NOMO-1 treated with DMSO at 0.1 percent for 48 hours (cell line): Measurements from ENCODE around the gene BUD23.
"Not testable (repeated sequence)": the region's sequence is repeated elsewhere in the genome, so short reads cannot be mapped to it uniquely, and the experiment has no call there.

Source experiments
- DNase-seq: peaks from one replicate; lab custom pipeline; 2025; ENCODE audit not compliant: unreplicated experiment; lab: John Stamatoyannopoulos, UW

The BUD23 gene

DNA sequence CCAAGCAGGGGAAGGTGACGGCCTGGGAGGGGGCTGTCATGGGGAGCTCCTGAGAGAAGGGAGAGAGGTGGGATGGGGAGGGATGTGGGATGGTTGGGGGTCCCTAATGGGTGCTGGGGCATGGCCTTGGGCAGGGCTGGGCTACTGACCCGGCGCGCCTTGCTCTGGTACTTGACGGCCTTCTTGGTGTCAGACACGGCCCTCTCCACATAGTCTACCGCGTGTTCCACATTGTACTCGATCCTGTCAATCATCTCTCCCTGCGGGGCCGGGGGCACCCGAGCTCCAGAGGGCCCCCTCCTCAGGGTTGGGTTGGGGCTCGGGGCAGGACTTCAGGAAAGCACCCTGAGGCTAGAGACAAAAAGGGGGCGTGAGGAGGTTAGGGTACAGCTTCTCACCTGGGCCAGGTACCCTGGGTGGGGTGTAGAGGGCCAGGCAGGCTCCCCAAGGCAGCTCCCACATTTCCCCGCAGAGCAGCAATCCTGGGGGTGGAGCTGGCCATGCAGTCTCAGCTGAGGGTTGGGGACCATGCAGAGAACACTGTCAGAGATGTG lies 17.3 kb downstream of the BUD23 start:
- DNase-seq = no peak

GRCh38 chr7:73701357-73701995 lies 18.1 kb downstream of the BUD23 start:
- peak; percentile 50 for DNase-seq

DNA sequence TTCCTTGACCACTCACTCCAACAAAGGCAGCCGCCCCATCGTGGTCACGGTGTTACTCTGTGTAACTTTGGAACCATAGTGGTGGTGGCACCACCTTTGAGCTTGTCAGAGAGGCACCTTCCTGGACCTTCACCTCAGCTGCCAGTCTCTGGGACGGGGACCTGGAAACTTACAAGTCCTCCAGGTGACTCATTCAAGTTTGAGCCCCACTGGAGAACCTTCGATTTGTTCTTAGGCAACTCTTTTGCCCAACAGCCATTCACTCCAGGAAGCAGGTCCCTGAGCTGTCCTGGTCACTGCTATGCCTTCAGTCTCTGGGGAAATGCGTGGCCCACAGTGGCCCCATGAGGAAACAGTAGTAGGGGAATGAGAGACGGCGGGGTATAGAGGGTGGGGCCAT lies 18.8 kb downstream of the BUD23 start:
- DNase-seq = no peak

GRCh38 chr7:73702665-73703064 lies 19.3 kb downstream of the BUD23 start:
- DNase-seq = no peak

DNA sequence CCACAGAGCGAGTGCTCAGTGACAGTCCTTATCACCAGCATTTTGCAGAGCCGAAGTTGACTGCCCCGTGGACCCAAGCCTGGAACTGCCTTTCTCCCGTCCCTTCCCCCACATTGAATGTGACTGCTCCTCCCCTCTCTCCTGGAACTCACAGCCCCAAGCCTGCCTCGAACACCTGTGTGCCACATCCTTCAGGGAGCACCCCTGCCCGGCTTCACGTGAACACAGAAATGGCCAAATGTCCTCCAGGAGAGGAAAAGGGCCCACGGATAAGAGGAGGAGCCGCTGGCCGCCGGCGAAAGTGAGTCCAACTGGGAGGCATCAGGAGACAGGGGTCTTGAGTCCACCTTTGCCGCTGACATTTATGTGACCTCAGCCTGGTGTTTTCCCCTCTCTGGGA lies 19.8 kb downstream of the BUD23 start:
- no peak for DNase-seq

GRCh38 chr7:73703757-73704639 lies 20.6 kb downstream of the BUD23 start:
- no peak for DNase-seq

DNA sequence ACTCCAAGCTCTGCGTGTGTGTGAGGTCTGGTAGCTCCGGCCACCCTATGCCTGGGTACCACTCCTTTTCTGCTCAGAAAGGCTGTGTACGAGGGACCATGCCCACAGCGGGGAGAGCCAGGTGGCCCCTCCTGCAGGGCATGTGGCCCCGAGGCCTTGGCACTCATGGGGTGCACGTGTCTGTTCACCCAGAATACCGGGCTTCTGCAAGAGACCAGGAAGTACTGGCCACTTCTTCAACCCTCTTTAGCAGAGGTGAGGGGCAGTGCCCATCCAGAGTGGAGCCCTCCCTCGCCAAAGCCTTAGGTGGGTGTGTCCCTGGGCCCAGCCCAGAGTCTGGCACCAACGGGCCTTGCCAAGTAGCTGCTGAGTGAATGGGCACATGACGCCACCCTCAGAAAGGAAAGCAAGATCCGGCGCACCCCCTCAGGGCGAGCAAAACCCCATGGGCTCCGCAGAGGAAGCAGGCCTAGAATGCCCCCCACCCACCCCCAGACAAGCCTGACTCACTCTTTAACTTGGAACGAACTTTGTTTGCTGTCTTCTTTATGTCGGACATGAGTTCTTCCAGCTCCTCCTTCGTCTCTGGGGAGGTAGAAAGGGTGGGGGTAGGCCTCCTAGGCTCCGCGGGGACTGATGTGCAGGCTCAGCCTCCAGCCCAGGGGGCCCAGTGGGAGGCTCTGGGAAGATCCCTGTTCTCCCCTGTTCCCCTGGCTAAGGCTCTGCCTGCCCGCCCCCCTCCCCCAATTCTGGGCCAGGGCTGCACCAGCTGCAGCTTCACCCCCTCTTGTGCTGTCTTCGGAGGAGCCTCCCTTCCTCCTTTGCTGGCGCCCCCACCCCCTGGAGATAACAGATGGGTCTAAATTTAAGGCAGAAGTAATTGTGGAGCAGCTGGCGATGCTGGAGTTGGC lies 21.5 kb downstream of the BUD23 start:
- no peak for DNase-seq

- no peak for DNase-seq
Measured at GRCh38 chr7:73705551-73705920, 22.1 kb downstream of the BUD23 start.

- no peak for DNase-seq
Measured at GRCh38 chr7:73706126-73707044, 23.0 kb downstream of the BUD23 start.

DNA sequence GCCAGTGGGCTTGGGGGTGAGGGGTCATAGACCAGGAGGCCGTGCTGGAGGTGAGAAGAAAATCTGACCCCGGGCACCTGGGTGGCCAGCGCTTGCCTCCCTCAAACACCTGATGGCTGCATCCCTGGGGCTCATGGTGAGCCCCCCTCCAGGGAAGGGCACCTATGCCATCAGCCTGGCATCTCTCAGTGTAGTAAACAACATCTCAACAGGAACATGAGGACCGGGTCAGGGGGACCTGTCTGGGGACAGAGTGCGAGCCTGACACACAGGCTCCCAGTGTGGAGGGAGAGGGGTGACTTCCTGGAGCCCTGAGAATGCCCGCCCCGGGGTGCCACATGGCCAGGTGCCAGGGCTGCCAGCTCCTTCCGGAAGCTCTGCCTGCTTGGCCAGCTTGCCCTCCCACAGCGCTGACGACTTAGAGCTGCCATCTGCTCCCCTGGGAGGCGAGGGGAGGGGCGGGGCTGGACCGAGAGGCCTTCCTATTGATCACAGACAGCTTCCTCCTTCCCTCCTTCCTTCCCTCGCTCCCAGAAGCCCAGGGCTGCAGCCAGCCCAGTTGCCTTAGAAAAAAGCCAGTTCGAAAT lies 23.7 kb downstream of the BUD23 start:
- DNase-seq = no peak

GRCh38 chr7:73708961-73709549 lies 25.7 kb downstream of the BUD23 start:
- DNase-seq = no peak

DNA sequence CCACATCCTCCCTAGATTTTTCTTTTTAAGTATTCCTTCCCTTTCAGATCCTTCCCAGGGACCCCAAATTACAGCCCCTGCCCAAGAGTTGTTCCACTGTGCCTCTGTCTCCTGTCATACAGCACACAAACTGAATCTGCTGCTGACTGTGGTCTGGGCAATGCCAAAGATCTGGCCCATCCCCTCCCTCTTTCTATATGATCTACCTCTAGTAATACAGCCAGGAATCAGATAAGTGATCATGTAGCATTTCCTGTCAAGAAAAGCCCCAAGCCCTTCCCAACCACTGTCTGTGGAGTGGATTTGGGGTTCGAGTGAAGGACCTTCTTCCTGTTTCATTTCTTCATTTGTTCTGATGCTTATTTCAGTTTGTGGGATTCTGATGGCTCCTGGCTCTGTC lies 29.4 kb downstream of the BUD23 start:
- DNase-seq = no peak

GRCh38 chr7:73713319-73713718 lies 29.9 kb downstream of the BUD23 start:
- DNase-seq = not testable (repeated sequence)

- peak; percentile 100 for DNase-seq
Measured at GRCh38 chr7:73715648-73716317, 32.4 kb downstream of the BUD23 start.

DNA sequence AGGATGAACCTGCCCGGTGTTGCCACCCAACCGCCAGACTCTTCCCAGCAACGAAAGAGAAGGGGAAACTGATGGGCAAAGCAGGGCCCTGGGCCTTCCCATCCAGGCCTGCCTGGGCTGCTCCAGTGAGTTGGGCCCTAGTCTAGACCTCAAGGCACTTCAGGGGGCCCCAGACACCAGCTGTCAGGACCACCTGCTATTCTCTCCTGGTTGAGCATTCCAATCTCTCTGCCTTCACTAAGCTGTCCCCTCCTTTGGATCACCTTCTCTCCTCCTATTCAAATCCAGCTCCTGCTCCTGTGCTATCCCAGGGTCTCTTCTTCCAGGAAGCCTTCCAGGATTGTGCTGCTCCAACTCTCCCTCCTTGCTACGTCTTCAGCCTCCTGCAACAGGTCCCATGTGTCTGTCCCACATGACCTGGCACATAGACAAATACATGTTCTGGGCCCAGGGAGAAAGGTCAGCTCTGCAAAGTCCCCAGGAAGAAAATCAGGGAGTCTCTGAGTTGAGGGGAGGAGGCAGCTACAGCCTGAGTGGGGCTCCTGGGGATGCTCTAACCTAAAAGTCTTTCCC lies 33.0 kb downstream of the BUD23 start:
- DNase-seq = no peak

GRCh38 chr7:73717025-73717807 lies 33.8 kb downstream of the BUD23 start:
- no peak for DNase-seq

DNA sequence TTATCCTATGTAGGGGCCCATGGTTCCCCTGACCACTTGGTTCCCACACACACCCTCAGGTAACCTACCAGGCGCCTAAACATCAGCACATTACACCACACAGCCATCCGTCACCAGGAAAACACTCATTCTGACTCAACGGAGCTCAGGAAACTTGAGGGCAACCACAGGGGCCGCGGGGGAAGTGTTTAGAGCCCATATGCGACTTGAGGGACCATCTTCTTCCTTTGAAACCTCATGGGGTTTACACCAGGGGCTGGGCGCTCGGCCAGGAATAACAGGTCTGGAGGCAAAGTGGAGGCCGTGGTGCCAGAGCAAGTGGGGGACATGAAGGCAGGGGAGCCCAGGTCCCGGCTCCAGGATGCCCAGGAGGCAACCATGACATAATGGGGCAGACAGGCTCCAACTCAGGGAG lies 34.6 kb downstream of the BUD23 start:
- DNase-seq = peak; percentile 99

- DNase-seq = no peak
Measured at GRCh38 chr7:73718438-73718881, 35.1 kb downstream of the BUD23 start.
